HG03045 (cell line): ENCODE data around the gene TMEM163.

ENCODE experiments used
- ATAC-seq: cut with Tn5 transposase; IDR thresholded peaks from one replicate; pipeline ENCODE4 v1.9.1; 2021; ENCODE audit warnings: mild to moderate bottlenecking, moderate library complexity; ENCODE audit not compliant: unreplicated experiment

Gene TMEM163

DNA sequence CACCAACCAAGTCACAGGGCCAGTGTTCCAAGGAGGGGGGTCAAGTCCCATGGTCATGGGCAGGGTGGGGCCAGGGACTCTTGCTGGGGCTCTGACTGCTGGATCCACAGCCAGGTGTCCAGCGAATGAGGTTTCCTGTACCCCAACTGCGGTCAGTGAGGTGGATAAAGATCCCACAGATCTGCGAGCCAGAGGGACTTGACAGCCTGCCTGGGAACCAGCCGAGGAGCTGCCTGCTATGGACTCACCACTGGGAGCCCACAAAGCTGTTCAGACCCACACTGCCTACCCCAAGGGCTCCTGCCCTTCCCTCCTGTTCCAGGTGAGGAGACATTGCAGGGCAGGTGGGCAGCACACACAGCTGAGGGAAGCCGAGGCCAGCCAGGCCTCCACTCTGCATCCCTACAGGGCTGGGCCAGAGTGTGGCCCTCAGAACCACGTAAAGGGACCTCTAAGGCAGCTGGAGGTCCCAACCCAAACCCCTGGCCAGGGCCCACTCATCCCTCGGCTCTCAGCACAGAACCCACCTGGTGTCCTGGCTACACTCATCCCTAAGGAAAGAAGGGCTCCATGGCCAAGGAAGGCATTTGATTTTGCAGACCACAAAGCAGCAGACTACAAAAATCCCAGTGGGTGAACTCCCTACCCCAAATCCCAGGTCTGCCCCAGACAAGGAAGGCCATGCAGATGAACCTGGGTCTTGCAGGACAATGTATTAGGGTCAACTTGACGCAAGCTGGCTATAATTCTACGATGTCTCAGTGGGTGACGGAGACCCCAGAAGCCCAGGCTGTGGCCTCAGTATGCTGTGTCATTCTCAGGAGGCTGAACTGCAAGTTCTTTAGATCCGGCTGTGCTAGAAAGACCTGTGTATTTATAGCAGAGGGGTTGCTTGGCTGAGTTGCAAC lies 255.8 kb downstream of the TMEM163 start:
- no peak for ATAC-seq

DNA sequence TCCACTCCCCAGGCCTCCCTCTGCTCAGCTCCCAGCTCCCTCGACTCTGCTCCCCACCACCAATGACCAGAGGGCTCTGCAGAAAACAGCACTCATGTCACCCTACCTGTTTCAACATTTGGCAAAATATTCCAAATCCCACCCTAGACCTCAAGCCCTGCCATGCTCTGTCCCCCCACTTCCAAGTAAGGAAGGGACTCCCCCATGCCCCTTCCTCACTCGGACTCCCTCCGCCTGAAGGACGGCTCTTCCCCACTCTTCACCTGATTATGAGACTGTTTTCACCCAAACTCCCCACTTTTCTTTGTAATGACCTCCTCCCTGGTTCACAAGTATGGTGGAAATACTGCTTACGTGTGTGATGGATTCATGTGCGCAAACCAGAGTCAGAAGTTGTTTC lies 256.5 kb downstream of the TMEM163 start:
- ATAC-seq: no peak

DNA sequence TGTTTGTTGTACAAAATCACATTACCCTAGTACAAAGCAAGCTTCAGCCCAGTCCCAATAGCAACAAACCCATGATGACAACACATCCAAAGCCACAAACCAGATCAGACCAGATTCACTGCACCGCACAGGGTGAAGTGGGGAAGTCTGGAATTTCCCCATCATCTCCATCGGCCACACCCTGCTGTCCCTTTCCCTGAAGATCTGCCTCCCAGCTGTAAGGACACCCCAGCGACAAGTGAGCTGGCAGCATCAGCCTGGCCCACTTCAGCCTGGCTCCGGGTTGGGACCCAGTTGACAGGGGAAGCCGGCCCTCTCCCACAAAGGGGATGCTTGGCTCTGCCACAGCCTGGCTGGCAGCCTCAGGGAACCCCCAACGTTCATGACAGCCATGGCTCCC lies 257.3 kb downstream of the TMEM163 start:
- no peak for ATAC-seq

DNA sequence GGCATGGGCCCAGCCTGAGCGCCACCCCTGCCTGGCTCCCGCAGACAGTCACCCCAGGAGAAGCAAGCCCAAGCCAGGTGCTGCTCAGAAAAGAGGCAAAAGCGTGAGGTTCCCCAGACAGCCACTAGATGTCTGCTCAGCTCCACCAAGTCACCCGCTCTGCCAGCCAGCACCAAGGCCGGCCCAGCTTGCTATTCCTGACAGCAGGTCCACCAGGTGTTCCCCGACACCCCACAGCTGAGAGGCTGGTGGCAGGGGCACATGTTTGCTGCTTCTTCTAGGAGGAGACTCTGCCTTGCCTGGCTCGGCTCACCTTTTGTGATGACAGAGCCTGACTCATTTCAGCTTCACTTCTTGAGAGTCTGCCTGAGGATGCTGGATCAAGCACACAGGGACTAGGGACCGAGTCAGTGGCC lies 258.2 kb downstream of the TMEM163 start:
- peak; percentile 78 for ATAC-seq

DNA sequence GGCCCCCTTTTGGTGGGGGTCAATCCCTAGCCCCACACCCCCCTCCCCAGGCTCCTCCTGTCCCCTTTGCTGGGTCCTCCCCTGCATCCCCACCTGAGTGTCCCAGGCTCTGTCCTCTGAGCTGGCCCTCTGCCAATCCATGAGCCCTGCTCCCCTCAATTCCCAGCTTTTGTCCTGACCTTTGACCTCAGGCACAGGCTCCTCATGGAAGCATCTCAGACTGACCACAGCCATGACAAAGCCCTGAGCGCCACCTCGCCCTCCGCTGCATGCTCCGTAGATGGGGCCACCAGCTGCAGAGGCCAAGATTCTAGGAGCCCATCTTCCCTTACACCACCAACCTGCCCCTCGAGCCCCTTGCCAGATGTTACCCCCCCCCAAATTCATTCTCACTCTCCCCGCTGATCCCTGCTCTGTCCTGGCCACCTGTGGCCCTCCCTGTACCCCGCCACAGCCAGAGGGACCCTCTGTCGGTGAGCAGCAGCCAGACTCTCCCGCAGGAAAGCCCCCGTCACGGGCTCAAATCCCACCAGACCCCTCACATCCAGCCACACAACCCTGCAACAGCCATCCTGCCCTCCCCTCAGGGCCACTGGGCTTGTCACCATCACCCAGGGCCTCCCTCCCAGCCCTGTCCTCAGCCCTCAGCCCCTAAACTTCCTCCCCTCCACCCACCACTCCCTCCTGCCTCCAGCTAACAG lies 258.9 kb downstream of the TMEM163 start:
- ATAC-seq: no peak

DNA sequence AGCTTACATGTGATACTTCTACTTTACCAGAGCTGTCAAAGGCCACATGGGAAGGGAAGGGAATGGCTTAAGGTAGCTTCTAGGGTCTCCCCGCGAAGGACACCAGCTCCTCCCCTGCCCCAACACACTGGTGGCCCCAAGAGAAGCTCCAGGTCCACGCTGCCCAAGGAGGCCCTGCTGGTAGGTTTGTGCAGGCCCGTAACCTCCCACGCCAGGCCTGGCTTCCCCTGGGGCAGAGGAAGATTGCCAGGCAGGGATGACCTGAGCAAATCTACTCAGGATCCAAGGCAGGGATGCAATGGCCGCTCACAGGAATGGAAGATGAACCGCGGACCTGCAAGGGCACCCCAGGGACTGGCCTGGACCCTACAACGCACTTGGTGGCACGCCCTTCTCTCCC lies 259.9 kb downstream of the TMEM163 start:
- no peak for ATAC-seq

DNA sequence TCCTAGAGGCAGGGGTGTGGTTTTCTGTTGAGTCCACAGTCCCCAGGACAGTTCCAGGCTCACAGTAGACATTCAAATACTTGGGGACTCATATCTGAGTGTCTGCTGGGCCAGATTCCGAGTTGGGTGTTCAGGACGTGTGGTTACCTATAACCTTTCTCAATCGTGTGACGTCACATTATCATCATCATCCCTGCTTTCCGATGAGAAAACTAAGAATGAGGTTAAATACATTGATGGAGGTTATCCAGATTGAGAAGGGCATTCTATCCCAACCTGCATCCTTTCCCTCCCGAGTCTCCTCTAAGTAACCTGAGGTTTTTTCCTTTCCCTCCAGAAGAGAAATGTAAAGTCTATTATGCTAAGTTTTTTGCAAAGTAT lies 260.3 kb downstream of the TMEM163 start:
- no peak for ATAC-seq

DNA sequence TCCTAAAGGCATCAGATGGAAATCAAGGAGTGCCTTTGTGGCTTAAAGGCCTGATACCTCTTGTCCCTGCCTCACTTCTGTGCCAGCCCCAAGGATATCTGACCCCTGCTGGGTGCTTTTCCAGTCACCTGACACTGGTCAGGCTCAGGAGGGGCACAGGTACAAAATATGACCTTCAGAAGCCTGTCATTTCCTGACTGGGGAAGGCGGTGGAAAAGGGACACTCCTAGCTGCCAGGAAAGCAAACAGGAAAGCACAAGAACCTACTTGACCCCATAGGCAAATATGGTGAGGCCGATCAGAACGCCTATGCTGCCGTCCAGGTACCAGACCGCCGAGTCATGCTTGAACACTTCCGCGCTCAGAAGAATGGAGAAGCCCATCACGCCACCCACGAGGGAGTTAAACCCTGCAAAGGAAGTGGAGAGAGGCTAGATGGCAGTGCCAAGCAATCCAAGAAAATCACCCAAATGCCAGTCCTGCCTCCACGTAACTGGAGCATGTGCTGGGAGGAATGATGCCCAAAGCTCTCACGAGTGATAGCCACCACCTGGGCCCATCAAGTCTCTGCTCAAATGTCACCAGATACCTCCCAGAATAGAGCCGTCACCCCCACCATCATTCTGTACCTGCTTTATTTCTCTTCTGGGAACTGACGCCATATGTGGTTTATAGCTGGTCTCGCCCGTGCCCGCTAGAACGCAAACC lies 260.9 kb downstream of the TMEM163 start:
- no peak for ATAC-seq

DNA sequence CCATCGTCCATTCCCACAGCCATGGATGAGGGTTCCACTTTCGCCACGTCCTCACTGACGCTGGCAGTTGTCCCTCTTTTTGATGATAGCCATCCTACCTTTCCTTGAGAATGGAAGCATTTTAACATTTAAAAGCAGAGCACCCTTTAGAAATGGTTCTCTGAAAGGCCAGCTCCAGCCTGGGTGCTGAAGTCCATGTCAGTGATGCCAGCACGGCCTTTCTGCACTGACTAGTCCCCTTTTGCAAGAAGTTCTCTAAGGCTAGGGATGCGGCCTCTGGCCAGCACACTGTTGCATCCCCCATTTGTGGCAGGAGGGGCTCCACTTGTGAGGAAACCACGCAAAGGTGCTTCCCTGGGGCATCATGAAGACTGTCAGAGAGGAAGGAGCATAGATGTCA lies 261.4 kb downstream of the TMEM163 start:
- ATAC-seq: no peak

DNA sequence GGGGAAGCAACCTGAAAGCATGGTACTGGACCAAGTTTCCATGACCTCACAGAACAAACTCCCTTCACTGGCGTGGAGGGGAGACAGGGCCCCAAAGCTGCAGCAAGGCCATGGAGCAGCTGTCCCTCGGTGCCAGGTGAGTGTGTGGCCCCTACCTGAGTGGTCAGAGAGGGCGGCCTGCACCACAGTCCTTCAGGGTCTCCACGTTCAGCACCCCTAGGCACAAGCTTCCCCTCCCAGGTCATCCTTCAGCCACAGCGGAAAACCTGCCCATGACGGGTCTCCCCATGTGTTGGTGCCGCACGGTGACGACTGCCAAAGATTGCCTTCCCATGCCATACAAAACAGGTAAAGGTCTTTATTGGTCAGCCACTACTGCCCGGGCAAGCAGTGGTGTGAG lies 263.4 kb downstream of the TMEM163 start:
- no peak for ATAC-seq

DNA sequence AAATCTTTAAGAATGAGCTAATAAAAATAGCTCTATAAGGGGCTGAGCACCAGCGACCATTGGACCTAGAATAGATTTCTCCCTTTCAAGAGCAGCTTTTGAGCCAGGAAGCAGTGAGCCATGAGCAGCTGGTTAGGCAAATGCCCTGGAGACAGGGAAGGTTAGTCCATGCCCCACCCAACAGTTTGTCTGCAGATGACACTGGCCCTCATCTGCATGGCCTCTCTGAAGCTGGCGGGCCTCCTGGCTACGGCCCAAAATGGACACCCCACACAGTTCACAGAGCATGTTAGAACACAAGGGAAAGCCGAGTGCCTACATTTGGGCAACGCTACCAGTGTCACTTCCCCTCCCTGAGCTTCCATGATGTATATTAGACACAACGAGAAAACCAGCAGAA lies 263.9 kb downstream of the TMEM163 start:
- no peak for ATAC-seq

DNA sequence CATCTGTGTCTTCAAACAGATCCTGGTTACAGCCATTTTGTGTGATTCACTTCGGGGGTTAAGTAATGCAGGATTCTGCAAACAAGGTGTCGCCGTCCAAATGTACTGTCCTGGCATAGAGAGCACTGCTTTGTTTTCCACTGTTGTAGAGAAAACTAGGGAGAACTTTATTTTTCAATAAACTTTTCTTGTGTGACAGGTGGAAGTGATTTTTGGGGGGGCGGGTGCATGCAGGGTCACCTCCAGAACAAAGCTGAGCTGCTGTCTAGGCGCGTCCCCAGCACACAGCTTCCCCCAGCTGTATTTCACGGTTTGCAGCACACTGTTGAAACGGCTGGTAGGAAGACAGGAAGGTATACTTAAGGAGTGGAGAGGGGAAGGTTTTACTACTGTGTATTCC lies 264.4 kb downstream of the TMEM163 start:
- no peak for ATAC-seq

DNA sequence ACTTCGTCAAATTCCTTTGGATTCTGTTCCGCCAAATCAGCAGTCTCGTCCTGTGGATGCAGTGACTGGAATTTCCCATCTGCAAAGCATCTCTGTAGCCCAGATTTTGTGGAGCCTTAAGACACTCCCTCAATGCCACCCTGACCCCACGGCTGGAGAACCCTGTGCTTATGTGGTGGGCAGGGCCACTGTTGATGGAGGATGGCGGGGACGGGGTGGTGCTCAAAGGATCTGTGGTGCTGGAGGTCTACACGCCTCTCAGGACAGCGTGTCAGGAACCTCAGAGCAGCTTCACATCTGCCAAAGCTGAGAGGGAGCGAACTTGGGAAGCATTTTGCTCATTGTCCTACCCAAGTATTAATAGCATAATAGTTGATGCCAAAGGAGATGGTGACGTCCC lies 264.8 kb downstream of the TMEM163 start:
- no peak for ATAC-seq

DNA sequence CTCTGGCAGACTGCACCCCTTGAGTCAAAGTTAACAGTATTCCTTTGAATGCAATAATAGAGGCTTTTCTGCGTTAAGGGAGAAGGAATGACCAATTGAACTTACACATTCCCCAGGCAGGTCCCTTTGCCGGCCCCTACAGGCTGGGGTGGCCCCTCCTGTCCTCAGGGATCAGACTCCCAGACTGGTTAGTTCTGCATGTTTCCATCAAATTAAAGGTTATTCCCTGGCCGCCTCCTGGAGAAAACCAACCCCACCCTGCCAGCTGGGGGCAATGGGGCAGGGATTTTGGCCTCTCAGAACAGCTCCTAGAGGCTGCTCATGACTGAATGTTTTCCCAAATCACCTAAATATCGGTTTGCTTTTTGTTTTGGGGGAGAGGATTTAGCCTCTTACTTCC lies 265.3 kb downstream of the TMEM163 start:
- ATAC-seq: no peak

DNA sequence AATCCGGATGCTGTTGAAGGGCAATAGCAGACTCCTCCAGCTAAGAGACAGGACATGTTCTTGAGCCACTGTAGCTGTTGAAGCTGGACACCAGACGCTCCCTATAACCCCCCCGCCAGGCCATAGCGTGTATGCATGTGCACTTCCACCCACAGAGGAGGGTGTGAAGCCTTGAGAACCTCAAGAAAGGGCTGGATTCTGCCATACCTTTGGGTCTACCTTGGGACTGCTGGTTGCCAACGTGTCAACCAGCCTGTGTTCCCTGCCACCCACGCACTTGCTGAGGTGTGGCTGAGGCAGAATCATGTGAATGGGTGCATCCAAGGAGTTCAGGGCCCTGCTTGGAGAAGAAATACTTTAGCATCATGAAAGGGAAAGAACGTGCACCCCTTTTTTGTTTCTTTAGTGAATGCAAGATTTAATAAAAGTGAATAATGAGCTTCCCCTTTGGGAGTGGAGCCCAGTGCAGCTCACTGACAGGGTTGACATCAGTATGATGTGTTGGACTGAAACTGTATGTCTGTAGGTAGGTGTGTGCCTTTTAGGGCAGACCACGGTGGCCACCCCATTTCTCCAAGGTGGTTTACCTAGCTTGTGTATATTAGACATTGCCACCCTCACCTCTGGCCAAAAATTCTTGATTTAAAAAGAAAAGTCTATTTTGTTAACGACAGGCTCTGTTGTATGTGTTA lies 266.6 kb downstream of the TMEM163 start:
- no peak for ATAC-seq

DNA sequence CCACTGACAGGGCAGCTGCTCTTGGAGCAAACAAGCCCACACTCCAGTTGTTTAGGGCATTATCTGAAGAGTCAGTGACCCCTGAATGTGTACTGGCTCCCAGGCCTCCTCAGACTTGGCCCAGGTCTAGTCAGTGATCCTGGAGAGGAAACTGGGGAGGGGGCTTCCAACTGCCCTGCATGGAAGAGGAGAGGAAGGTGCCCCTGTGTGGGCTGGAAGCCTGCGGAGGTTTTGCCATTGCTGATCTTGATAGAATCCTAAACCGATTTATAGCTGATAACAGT lies 267.5 kb downstream of the TMEM163 start:
- no peak for ATAC-seq

DNA sequence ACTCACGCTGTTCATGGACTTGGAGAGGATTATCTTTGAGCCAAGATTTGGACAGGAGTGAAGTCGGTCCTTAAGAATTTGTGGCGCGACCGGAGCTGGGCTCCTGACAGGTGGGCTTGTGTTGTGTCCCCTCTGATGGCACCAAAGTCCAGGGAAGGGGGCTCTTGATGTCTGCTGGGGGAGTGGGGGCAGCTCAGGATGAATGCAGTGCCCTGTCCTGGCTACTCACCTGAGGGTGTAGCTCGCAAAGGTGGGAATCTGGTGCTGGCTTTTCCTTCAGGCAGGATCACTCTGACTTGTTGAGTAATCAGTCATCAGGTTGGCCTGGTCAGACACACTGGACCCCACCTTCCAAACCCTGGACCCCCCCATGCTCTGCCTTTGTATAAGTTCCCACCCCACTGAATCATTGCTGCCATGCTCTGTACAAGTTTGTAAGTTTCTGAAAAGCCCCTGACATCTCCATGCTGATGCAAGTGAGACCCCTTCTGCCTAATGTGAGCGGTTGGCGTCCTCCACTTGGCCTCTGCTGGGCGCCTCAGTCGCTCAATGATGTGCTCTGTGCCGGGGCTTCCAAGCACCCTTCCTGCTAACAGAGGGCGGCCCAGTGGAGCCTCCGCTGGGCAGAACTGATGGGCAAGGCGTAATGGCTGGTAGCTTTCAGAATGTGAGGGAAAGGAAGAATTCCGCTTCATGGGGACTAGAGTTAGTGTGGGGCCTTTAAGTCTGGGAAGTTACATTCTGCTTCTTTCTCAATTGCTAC lies 268.9 kb downstream of the TMEM163 start:
- no peak for ATAC-seq

DNA sequence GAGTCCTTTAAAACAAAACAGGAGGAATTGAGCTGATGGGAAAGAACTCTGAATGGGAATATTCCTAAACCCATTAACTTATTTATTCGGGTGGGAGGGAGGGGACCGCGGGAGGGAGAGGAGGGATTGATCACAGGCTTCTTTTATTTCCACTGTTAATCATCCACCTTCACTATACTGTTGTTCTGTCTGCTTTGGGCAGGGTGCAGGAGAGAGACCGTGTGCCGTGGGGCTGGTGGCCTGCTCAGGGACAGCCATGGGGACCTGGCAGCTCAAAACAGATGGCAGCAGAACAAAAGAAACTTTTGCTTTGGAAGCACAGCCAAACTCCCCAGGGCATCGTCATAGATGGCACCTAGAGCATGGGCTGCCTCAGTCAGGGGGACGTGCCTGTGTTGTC lies 269.6 kb downstream of the TMEM163 start:
- no peak for ATAC-seq

DNA sequence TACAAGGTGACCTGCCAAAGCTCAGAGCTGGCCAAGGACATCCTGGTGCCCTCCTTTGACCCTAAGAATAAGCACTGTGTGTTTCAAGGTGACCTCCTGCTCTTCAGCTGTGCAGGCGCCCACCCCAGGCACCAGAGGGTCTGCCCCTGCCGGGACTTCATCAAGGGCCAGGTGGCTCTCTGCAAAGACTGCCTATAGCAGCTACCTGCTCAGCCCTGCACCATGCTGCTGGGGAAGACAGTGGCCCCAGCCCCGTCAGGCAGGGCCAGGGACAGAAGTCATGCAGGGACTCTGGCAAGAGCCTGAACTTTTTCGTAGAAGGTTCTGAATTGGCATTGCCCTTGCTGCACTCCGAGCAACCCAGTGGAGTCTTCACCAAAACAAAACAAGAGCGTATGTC lies 270.1 kb downstream of the TMEM163 start:
- no peak for ATAC-seq

DNA sequence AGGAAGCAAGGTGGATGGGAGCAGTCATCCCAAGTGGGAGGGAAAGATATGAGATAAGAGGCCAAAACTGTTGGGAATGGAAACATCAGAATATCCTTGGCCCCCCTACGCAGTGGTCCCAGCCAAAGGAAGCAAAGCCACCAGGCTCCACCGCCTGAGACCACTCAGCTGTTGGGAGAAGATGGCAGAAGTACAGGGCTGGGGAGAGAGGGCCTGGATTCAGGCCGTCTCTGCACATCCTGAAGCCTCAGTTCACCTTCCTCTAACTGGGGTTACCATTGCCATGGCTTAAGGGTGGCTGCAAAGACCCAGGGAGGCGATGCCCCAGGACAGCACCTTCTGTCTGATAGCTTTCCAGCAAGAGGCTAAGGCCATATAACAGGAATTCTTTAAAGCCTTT lies 271.1 kb downstream of the TMEM163 start:
- ATAC-seq: no peak
